Neutrophil (primary cell): ENCODE data around the gene RFTN1.

Source experiments
- H3K27ac ChIP-seq: fragments of 200-600 bp; sonication (generic); 2 replicates; pipeline ENCODE4 v1.5.1; 2016; ENCODE audit warnings: mild to moderate bottlenecking, moderate library complexity
- H3K27me3 ChIP-seq: fragments of 200-600 bp; sonication (generic); 2 replicates; pipeline ENCODE4 v1.6.0; 2016; ENCODE audit warnings: mild to moderate bottlenecking
- H3K36me3 ChIP-seq: fragments of 200-600 bp; sonication (generic); 2 replicates; pipeline ENCODE4 v1.5.1; 2017
- H3K4me1 ChIP-seq, 2 experiments: fragments of 200-600 bp in 1 of 2; sonication (generic) in 1 of 2; 1 replicate in 1 of 2; 2 replicates in 1 of 2; pipeline versions ENCODE4 v1.5.1 to v1.6.1; 2013 to 2016; ENCODE audit warnings: low read depth in 1 of 2, low read length in 1 of 2, mild to moderate bottlenecking in 1 of 2, moderate library complexity in 1 of 2; ENCODE audit not compliant: control insufficient read depth in 1 of 2, insufficient read depth in 1 of 2
- H3K4me3 ChIP-seq, 2 experiments: fragments of 200-600 bp in 1 of 2; sonication (generic) in 1 of 2; 1 replicate in 1 of 2; 2 replicates in 1 of 2; pipeline ENCODE4 v1.5.1; 2013 to 2016; ENCODE audit warnings: low read depth in 1 of 2, low read length in 1 of 2, mild to moderate bottlenecking in 1 of 2, moderate library complexity in 1 of 2
- H3K9me3 ChIP-seq: fragments of 200-600 bp; sonication (generic); 2 replicates; pipeline ENCODE4 v1.5.1; 2016
- TF ChIP-seq, protein P1 (sequence below): fragments of 200-600 bp; sonication (generic); IDR thresholded peaks from 2 replicates; pipeline ENCODE4 v1.5.1; 2016; ENCODE audit warnings: antibody characterized with exemption

The RFTN1 gene

GRCh38 chr3:16477056-16477455 is 36.4 kb downstream of the RFTN1 start:
- TF ChIP-seq, protein P1, sequence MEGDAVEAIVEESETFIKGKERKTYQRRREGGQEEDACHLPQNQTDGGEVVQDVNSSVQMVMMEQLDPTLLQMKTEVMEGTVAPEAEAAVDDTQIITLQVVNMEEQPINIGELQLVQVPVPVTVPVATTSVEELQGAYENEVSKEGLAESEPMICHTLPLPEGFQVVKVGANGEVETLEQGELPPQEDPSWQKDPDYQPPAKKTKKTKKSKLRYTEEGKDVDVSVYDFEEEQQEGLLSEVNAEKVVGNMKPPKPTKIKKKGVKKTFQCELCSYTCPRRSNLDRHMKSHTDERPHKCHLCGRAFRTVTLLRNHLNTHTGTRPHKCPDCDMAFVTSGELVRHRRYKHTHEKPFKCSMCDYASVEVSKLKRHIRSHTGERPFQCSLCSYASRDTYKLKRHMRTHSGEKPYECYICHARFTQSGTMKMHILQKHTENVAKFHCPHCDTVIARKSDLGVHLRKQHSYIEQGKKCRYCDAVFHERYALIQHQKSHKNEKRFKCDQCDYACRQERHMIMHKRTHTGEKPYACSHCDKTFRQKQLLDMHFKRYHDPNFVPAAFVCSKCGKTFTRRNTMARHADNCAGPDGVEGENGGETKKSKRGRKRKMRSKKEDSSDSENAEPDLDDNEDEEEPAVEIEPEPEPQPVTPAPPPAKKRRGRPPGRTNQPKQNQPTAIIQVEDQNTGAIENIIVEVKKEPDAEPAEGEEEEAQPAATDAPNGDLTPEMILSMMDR = no peak
- H3K27ac ChIP-seq = no peak overlapping the region
- H3K4me3 ChIP-seq = no peak overlapping the region
- H3K36me3 ChIP-seq = no peaks in the 10 kb centered on the region
- H3K27me3 ChIP-seq = no peaks in the 10 kb centered on the region
- no peaks in the 10 kb centered on the region for H3K9me3 ChIP-seq
- H3K4me1 ChIP-seq = peaks cover 6 to 13% of the 10 kb centered on the region in 2 experiments

- Histone ChIP-seq H3K9me3 (no peaks in the 10 kb centered on the region), H3K36me3 (no peaks in the 10 kb centered on the region), H3K27ac (no peak overlapping the region), H3K4me1 (peaks cover 2 to 9% of the 10 kb centered on the region in 2 experiments), H3K27me3 (no peaks in the 10 kb centered on the region), H3K4me3 (no peak overlapping the region)
- TF ChIP-seq, protein P1 = no peak
These were observed 36.9 kb downstream of the RFTN1 start for GRCh38 chr3:16476636-16477035.

- no peaks in the 10 kb centered on the region for H3K9me3 ChIP-seq
- H3K4me3 ChIP-seq = no peak overlapping the region
- TF ChIP-seq, protein P1 = no peak
- no peaks in the 10 kb centered on the region for H3K27me3 ChIP-seq
- H3K4me1 ChIP-seq = peaks cover 0 to under 1% of the 10 kb centered on the region in 2 experiments
- no peaks in the 10 kb centered on the region for H3K36me3 ChIP-seq
- no peak overlapping the region for H3K27ac ChIP-seq
These were observed 37.7 kb downstream of the RFTN1 start for GRCh38 chr3:16475766-16476165.

DNA sequence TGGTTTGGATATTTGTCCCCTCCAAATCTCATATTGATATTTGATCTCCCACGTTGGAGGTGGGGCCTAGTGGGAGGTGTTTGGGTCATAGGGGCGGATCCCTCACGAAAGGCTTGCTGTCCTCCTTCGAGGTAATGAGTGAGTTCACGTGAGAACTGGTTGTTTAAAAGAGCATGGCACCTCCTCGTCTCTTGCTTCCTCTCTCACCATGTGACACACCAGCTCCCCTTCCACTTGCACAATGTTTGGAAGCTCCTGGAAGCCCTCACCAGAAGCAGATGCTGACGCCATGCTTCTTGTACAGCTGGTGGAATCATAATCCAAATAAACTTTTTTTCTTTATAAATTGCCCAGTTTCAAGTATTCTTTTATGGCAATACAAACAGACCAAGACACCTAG is 38.6 kb downstream of the RFTN1 start:
- Histone ChIP-seq H3K4me1 (no peaks in the 10 kb centered on the region), H3K27me3 (no peaks in the 10 kb centered on the region), H3K27ac (no peak overlapping the region), H3K36me3 (no peaks in the 10 kb centered on the region), H3K4me3 (no peak overlapping the region), H3K9me3 (no peaks in the 10 kb centered on the region)
- TF ChIP-seq, protein P1 = no peak

DNA sequence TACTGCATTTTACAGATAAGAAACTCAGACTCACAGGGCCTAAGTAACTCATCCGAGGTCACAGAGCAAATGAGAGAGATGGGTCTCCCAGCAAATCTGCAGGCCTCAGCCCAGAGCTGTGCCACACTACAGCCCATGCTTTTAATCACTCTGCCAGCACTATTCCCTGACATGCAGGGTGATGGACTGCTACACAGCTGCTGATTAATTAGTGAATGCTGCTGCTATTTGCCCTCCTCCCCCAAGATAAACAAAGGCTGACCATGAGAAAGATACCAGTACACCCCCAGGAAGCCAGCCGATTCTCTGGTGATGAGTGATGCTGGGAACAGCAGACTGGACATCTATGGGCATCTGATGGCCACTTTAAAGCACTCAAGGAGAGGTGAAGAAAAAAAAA is 39.3 kb downstream of the RFTN1 start:
- TF ChIP-seq, protein P1 = no peak
- no peaks in the 10 kb centered on the region for H3K27me3 ChIP-seq
- no peak overlapping the region for H3K4me3 ChIP-seq
- no peaks in the 10 kb centered on the region for H3K36me3 ChIP-seq
- H3K27ac ChIP-seq = no peak overlapping the region
- H3K9me3 ChIP-seq = no peaks in the 10 kb centered on the region
- no peaks in the 10 kb centered on the region for H3K4me1 ChIP-seq

GRCh38 chr3:16472593-16472992 is 40.9 kb downstream of the RFTN1 start:
- Histone ChIP-seq H3K27ac (no peak overlapping the region), H3K36me3 (no peaks in the 10 kb centered on the region), H3K27me3 (no peaks in the 10 kb centered on the region), H3K4me1 (no peaks in the 10 kb centered on the region), H3K9me3 (no peaks in the 10 kb centered on the region), H3K4me3 (no peak overlapping the region)
- TF ChIP-seq, protein P1 = no peak
